KMS-11 (cell line): ENCODE measurements around the gene RNFT2.

Experiments
- H2AFZ ChIP-seq: fragments of 200-600 bp; sonication (generic); 2 replicates; pipeline ENCODE4 v1.6.1; 2016; ENCODE audit warnings: antibody characterized with exemption, mixed run types, low read depth
- H3K27ac ChIP-seq: fragments of 200-600 bp; sonication (generic); 2 replicates; pipeline ENCODE4 v1.6.1; 2016; ENCODE audit warnings: mild to moderate bottlenecking, mixed run types
- H3K27me3 ChIP-seq: fragments of 200-600 bp; sonication (generic); 2 replicates; pipeline ENCODE4 v1.6.1; 2017; ENCODE audit warnings: mild to moderate bottlenecking, low read depth, mixed run types, moderate library complexity; ENCODE audit not compliant: insufficient read depth
- H3K36me3 ChIP-seq: fragments of 200-600 bp; sonication (generic); 2 replicates; pipeline ENCODE4 v1.6.1; 2017; ENCODE audit warnings: mild to moderate bottlenecking, mixed run types; ENCODE audit not compliant: insufficient read depth
- H3K4me1 ChIP-seq: fragments of 200-600 bp; sonication (generic); 2 replicates; pipeline ENCODE4 v1.6.1; 2016; ENCODE audit warnings: mild to moderate bottlenecking, low read depth, mixed run types; ENCODE audit not compliant: poor library complexity, severe bottlenecking
- H3K4me2 ChIP-seq: fragments of 200-600 bp; sonication (generic); 2 replicates; pipeline ENCODE4 v1.7.0; 2016; ENCODE audit warnings: mild to moderate bottlenecking, mixed run types
- H3K4me3 ChIP-seq: fragments of 200-600 bp; sonication (generic); IDR thresholded peaks from 2 replicates; pipeline ENCODE4 v1.6.1; 2017; ENCODE audit warnings: low read depth, low read length, mixed read lengths; ENCODE audit not compliant: insufficient read depth
- H3K79me2 ChIP-seq: fragments of 200-600 bp; sonication (generic); 2 replicates; pipeline ENCODE4 v1.6.1; 2016; ENCODE audit warnings: low read depth, mixed run types; ENCODE audit not compliant: insufficient read depth
- H3K9ac ChIP-seq: fragments of 200-600 bp; sonication (generic); 2 replicates; pipeline ENCODE4 v1.6.1; 2016; ENCODE audit warnings: mild to moderate bottlenecking, mixed run types
- H4K20me1 ChIP-seq: fragments of 200-600 bp; sonication (generic); 2 replicates; pipeline ENCODE4 v1.6.1; 2016; ENCODE audit warnings: mild to moderate bottlenecking, mixed run types; ENCODE audit not compliant: insufficient read depth
- TF ChIP-seq, protein P1 (sequence below): fragments of 200-600 bp; sonication (generic); conservative IDR thresholded peaks from 2 replicates; pipeline ENCODE4 v1.6.1; 2017; ENCODE audit warnings: low read depth, mild to moderate bottlenecking, antibody characterized with exemption, low read length, moderate library complexity, mixed read lengths

RNFT2 gene

DNA sequence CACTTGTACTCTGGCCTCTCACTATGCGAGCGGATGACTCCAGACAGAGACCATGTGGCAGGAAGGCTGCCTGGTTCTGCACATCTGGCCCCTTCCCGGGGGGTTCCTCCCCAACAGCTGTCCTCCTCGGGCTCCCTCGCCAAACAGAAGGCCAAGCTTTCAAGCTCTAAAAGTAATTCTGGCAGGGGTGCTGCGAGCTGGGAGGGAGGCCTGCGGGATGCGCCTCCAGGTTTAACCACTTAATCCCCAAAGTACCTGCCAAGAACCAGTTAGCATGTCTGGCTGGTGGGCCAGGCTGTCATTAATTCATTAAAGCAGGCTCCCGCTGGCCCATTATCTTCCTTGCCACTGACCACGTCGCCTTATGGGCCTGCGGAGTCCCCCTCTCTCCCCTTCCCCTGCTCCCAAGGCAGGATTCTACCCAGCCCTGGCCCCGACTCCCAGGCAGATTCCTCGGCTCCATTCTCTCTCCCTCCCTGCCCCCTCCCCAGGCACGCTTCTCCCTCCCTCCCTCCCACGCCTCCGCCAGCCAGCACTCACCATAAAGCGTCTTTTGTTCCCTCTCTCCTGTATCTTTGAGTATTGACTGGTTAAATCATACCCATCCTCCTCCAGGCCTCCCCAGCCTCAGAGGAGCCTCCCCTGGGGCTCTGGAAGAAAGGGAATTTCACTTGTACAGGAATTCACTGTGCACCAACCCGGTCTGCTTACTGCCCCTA, 138.2 kb downstream of the RNFT2 start:
- no peak overlapping the region for H3K9ac ChIP-seq
- H4K20me1 ChIP-seq: no peaks in the 10 kb centered on the region
- no peaks in the 10 kb centered on the region for H3K36me3 ChIP-seq
- H3K27ac ChIP-seq: no peak overlapping the region
- H3K4me1 ChIP-seq: peaks cover 7% of the 10 kb centered on the region
- peaks cover 15% of the 10 kb centered on the region for H3K27me3 ChIP-seq
- no peak overlapping the region for H3K4me2 ChIP-seq
- TF ChIP-seq, protein P1, sequence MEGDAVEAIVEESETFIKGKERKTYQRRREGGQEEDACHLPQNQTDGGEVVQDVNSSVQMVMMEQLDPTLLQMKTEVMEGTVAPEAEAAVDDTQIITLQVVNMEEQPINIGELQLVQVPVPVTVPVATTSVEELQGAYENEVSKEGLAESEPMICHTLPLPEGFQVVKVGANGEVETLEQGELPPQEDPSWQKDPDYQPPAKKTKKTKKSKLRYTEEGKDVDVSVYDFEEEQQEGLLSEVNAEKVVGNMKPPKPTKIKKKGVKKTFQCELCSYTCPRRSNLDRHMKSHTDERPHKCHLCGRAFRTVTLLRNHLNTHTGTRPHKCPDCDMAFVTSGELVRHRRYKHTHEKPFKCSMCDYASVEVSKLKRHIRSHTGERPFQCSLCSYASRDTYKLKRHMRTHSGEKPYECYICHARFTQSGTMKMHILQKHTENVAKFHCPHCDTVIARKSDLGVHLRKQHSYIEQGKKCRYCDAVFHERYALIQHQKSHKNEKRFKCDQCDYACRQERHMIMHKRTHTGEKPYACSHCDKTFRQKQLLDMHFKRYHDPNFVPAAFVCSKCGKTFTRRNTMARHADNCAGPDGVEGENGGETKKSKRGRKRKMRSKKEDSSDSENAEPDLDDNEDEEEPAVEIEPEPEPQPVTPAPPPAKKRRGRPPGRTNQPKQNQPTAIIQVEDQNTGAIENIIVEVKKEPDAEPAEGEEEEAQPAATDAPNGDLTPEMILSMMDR: no peak
- H3K4me3 ChIP-seq: no peak overlapping the region
- no peak overlapping the region for H2AFZ ChIP-seq
- H3K79me2 ChIP-seq: no peaks in the 10 kb centered on the region

DNA sequence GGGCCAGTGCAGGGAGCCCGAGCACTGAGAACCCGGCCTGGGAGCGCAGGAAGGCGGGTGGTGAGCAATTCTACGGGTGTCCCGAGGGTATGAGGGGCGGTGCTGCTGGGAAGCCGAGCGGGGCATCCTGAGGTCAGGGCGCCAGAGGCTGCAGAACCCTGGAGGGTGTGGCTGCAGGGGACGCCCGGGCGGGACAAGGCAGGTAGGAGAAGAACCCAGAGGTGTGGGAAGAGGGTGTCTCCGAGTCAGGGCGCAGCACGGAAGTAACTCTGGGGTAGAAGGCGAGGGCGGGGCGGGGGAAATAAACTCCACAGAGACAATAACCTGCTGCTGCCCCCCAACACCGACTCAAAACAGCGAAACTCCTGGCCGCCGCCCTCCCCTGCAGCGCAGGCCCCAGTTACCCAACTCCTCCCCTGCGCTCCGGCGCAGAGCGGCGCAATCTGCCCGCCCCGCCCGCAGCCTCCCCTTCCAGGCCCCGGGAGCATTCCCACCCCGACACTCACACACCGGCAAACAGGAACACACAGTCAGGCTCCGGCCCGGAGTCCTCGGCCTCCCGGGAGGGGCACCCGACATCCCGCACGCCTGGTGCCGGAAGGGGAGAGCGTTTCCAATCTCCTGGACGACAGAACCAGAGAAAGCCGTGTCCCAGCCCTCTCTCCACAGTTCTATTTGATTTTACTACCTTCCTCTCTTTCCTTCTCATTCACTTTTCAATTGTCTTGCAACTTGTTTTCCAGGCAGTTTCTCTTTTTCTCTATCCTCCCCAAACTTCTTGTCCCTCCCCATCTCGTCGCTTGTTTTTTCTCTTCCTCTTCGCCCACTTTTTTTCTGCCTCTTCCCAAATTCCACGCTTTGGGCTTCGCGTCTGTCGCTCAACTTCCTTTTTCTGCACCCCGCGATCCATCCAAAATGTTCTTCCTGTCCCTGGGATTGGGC, 140.7 kb downstream of the RNFT2 start:
- Histone ChIP-seq H3K27me3 (peaks cover 15% of the 10 kb centered on the region), H3K27ac (no peak overlapping the region), H3K9ac (no peak overlapping the region), H3K4me2 (peak overlapping the region; percentile 85), H3K4me1 (peaks cover 7% of the 10 kb centered on the region), H3K79me2 (no peaks in the 10 kb centered on the region), H2AFZ (no peak overlapping the region), H3K36me3 (no peaks in the 10 kb centered on the region), H3K4me3 (no peak overlapping the region), H4K20me1 (no peaks in the 10 kb centered on the region)
- TF ChIP-seq, protein P1: no peak

DNA sequence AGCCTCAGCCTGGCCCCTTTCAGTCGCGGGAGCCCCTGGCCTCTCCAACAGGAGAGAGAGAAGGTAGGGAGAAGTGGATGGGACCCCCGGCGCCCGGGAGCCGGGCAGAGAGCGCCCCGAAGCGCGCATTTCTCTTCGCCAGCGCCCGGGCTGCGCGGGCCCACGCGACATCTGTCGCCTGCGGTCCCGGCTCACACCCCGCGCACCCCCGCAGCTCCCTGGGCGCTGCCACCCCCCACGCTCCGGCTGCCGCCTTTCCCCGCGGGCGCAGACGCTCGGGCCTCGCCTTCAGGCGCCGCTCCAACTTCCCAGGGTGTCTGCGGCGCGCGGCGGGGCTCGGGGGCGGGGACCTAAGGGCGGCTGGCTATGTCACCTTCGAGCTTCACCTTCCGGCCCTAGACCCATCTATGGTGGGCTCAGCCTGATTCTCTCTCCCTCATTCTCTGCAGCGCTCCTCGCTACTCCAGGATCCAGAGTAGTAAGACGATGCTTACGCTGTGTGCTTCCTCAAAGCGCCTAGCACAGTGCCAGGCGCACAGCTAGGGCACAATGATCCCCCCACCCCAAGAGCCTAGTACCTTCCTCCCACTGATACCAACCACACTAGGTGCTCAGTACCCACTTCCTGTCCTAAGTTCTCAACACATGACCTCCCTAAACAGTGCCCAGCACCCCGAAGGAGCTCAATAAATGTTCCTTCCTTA, 141.5 kb downstream of the RNFT2 start:
- Histone ChIP-seq H4K20me1 (no peaks in the 10 kb centered on the region), H3K27ac (no peak overlapping the region), H3K36me3 (no peaks in the 10 kb centered on the region), H3K27me3 (peaks cover 15% of the 10 kb centered on the region), H3K4me1 (peaks cover 7% of the 10 kb centered on the region), H3K4me3 (no peak overlapping the region), H3K4me2 (peak overlapping the region; percentile 85), H3K9ac (no peak overlapping the region), H2AFZ (peak overlapping the region; percentile 61; the same call in 1 of the 2 replicates), H3K79me2 (no peaks in the 10 kb centered on the region)
- TF ChIP-seq, protein P1: no peak

DNA sequence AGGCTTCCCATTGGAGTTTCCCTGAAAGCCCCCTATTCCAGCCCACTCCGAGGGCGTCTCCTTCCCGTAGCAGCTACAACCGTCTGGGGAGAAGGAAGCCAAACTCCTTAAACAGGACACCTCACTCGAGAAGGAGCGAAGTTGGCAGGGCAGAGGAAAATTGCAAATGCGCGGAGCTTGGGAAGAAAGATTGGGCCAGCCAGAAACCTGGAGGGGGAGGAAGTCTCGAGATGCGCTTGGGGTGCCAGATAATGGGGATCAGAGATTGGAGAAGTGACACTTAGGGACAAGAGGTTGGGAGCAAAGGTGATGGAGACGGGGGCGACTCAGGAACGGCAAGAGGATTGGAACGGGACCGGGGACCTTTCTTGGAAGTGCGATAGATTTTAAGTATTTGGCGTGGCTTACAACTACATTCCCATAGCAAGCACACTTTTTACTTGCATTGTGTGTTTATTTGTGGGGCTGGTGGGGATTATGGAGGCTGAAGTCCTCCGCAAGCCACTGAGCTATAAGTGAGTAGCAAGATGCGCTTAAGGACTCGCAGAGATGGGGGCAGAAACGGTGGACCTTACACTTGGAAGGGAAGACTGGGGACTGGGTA, 142.2 kb downstream of the RNFT2 start:
- Histone ChIP-seq H3K9ac (peak overlapping the region; percentile 35; the same call in 1 of the 2 replicates), H2AFZ (peak overlapping the region; percentile 61), H3K79me2 (no peaks in the 10 kb centered on the region), H3K27ac (no peak overlapping the region), H3K4me1 (peaks cover 7% of the 10 kb centered on the region), H3K4me3 (no peak overlapping the region), H3K27me3 (peaks cover 15% of the 10 kb centered on the region), H4K20me1 (no peaks in the 10 kb centered on the region), H3K4me2 (peak overlapping the region; percentile 85), H3K36me3 (no peaks in the 10 kb centered on the region)
- TF ChIP-seq, protein P1: no peak
